ENCODE measurements around the gene CABLES1.
"Not testable (repeated sequence)": the region's sequence is repeated elsewhere in the genome, so short reads cannot be mapped to it uniquely, and the experiment has no call there.

Gene CABLES1

DNA sequence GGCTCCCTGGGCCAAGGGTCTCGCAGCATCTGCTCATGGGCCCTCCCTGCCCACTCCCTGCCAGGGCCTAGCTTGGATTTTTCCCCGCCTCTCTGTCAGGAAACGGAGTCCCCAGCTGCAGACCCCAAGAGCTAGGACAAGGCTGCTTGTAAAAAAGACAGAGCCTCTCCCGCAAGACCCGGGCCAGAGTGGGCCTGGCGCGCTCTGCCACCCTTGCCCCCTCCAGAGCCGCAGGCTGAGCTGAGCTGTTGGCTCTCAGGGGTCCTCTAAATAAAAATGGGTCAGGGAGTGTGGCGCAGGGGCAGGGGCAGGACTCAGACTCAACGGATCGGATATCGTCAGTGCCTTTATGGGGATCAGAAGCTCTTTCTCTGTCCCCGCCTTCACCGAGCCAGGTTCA is 112.6 kb downstream of the CABLES1 start:
- no peak for DNase-seq

- DNase-seq, result no peak
Observed at GRCh38 chr18:23248826-23249225, 113.5 kb downstream of the CABLES1 start.

GRCh38 chr18:23249348-23249747 is 114.1 kb downstream of the CABLES1 start:
- DNase-seq, result no peak

DNA sequence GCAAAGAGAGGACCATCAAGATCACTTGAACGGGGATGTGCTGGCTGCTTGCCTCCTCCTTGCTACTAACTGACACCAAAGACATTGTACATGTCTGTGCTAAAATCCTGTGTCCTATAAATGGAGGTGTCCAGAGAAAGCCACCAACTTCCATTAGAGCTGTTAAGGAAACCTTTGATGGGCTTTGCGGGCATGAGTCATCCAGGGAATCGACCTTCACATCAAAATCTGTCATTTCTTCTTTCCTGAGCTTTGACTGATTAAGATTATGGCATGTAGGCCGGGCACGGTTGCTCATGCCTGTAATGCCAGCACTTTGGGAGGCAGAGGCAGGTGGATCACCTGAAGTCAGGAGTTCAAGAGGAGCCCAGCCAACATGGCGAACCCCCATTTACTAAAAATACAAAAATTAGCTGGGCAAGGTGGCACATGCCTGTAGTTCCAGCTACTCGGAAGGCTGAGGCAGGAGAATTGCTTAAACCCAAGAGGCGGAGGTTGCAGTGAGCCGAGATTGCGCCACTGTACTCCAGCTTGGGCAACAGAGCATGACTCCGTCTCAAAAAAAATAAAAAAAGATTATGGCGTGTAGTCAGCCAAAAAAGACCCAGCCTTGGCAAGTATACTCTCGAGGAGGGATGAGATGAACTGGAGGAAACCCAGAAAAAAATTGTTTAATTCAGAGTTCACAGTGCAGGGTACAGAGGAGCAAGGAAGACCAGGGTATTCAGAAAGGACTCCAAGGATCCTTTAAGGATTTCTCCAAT is 115.8 kb downstream of the CABLES1 start:
- DNase-seq, result no peak

DNA sequence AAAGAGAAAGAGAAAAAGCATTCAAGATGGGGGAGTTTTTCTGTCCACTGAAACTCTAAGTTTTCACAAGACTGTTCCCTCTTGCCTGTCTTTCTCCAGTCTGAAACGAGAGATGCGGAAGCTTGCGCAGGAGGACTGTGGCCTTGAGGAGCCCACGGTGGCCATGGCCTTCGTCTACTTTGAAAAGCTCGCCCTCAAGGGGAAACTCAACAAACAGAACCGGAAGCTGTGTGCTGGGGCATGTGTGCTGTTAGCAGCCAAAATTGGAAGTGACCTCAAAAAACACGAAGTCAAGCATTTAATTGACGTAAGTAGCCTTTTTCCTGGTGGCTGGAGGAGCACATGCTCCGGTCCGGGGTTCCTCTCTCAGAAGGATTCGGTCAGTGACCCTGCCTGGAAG is 118.3 kb downstream of the CABLES1 start:
- DNase-seq, result no peak

DNA sequence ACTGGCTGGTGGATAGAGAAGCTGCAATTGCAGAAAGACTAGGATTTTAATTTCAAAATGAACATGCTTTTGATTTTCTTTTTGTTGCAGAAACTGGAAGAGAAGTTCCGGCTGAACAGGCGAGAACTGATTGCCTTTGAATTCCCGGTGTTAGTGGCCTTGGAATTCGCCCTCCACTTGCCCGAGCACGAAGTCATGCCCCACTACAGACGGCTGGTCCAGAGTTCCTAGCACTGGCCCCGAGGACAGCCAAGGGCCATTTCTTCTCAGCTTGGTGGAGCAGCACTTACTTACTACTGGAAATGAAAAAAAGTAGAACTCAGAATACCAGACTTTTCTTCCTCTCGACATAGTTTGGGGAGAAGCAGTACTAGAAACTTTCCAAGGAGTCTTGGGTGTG is 121.9 kb downstream of the CABLES1 start:
- no peak for DNase-seq

DNA sequence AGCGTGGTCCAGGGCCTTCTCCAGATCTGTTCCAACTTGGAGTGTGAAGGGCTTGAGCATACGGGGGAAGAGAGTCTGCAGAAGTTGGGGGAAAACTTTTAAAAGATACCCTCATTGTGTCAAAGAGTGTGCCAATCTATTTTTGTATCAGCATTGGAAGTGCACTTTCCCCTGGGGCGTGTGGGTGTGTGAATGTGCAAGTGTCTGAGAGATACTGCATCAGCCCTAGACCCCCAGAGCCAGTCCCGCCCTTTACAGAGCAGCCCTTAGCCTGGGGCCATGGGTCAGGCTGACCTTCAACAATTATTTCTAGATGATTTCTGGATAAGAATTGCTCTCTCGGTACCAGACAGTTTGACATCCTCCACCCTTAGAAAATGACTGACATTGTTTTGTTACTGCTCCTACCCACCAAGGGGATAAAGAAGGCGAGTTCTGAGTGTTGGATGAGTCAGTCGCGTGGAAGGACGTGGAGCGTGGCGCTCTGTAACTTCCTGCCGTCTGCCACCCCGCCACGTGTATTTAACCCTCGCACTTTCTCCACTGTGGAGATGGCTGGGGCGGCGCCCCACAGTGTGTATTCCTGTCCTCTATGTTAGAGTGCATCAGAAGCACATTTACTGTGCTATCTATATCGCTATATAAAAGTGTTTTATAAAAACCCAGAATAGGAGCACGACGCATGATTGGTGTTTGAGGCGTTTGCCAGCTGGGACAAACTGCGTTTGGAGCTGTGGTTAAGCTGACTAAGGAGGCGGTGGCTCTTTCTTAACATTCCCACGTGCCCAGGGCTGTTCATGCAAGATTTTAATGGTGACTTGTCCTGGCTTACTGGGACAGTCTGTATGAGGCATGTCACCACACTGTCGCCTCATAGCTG is 122.6 kb downstream of the CABLES1 start:
- DNase-seq, result no peak

DNA sequence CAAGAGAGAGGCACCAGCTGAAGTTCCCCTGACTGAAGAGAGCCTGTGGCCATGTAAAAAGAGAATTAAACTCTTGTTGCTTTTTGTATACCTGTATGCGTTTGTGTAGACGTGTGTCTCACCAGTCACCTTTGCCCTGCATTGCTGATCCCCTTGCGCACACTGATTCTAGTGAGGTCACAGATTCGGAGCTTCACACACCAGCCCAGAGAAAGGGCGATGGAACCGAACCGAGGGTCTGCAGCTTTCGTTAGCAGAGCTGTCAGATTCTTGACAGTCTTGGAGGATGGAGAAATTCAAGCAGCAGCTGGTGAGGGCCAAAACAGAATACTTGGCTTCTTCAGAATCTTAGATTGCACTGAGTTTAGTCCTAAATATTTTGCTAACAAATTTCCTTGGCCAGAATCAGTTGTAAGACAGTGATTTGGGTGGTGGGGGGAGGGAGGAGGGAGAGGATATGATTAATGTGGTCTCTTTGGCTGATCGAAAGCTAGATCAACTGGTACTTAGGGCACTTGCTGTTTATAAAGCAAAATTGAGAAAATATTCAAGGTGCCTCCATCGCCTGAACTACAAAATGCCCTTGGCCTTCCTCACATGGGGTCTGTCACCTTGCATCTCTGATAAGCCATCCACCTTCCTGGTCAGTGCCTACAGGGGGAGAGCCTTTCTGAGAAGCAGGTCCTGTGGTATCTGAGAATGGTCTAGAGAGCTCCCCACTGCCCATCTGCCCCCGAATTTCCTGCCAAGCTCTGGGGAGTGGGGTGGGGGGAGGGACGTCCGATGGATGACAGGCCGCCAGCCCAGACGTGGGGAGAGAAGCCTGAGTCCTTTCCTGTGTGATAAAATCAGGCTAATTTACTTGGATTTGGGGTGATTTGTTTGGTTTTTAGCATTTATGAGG is 123.5 kb downstream of the CABLES1 start:
- no peak for DNase-seq

DNA sequence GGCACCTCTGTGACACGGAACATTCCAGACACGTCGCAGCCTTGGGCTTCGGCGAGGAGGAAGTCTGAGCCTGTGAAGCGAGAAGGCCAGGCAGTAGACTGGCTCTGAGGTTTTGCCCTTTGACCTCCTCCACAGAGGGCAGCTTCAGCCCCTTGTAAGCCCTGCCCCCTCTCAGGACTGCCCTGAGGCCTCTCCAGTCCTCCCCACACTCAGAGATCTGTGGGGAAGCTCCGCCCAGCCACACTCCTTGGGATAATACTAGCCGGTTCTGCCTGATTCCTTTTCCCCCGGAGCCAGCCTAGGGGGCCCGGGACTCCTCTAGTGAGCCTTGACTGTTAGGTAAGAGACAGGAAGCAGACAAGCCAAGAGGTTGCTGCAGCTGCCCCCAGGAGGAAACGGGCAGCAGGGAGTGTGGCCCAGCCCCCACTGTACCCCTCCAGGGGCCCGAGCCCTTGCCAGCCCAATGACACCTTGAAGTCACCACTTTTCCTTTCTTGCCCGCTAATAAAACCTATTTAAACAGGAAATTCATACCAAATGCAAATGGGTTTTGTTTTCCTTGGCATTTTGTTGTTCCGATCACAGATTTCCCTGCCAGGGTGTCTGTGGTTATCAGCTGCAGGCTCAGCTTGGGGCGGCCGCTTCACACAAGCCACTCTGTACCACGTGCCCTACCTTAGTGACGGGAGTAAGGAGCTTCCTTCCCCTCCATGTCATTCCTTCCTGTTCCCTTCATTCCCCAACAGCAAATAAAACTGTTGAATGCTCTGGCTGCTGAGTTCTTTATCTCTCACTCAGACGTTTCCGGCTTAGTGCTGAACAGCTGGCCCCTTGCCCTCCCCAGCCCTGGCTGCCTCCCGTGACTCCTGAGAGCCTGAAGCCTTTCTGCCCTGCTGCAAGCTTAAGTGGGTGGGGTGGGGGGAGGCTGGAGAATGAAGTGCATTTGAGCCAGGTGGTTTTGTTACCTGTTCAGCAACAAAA is 124.7 kb downstream of the CABLES1 start:
- DNase-seq, result peak; percentile 80

- DNase-seq, result no peak
Observed at GRCh38 chr18:23260926-23261590, 125.8 kb downstream of the CABLES1 start.

DNA sequence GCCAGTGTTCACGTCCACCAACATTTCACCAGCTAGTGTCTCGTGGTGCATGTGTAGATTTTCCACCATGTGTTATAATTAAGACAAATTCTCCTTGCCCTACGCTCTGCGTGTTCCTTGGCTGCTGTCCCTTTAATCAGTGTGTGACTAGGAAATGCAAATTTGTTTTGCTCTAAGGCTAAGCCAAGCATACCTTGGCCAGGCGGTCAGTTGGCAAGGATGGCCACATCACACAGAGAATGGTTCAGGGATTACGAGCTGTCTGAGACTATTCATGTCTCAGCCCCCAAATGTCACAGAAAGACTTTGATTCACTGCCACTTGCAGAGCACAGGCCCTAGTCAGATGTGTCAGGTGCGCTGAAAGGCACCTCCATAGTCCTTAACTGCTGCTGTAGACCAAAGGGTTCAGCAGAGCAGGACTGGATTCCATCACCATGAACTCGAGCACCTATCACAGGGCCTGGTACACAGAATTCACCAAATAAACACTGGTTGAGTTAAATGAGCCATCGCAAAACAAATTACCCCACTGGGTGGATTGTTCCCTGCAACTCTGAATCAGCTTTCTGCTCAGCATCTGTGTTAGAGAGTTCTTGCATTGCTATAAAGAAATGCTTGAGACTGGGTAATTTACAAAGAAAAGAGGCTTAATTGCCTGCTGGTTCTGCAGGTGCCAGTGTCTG is 128.4 kb downstream of the CABLES1 start:
- no peak for DNase-seq

GRCh38 chr18:23265682-23266399 is 130.6 kb downstream of the CABLES1 start:
- DNase-seq, result peak; percentile 89

GRCh38 chr18:23266717-23267446 is 131.6 kb downstream of the CABLES1 start:
- DNase-seq, result no peak

DNA sequence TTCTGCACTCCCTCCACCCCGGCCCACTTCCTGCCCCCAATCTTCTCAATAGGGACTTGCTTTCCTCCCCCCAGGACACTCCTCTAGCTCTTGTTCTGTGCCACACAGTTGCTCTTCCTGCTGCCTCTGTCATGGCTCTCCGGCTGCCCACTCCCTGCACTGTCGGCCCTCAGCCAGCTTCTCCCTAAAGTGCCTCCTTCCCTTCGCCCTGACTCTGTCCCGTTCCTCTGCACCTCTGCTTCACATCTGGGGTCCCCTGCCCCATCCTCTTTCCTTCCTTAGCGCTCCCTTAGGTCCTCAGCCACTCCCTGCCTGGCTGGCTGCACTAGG is 132.1 kb downstream of the CABLES1 start:
- DNase-seq, result no peak

DNA sequence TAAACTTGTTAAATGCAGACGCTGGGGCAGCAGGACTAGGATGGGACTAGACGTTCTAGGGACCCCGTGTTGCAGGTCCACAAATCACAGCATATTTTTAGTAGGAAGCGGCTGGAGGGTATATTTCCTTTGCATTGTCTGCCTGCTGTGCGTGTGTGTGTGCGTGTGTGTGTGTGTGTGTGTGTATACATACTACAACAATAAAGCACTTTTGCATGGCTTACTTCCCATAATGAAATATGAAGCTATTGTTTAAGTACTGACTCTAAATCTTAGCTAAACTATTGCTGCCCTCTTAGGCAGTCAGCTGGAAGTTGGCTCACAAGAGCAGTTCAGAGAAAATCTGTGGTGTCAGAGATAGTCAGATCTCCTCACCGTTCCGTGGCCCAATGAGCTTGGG is 133.4 kb downstream of the CABLES1 start:
- DNase-seq, result no peak

DNA sequence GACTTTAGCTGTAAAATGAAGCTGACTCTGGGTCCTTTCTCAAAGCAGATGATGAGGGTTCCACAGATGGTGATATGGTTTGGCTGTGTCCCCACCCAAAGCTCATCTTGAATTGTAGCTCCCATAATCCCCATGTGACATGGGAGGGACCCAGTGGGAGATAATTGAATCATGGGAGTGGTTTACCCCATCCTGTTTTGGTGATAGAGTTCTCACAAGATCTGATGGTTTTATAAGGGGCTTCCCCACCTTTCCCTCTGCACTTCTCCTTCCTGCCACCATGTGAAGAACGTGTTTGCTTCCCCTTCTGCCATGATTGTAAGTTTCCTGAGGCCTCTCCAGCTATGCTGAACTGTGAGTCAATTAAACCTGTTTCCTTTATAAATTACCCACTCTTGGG is 133.8 kb downstream of the CABLES1 start:
- not testable (repeated sequence) for DNase-seq

DNA sequence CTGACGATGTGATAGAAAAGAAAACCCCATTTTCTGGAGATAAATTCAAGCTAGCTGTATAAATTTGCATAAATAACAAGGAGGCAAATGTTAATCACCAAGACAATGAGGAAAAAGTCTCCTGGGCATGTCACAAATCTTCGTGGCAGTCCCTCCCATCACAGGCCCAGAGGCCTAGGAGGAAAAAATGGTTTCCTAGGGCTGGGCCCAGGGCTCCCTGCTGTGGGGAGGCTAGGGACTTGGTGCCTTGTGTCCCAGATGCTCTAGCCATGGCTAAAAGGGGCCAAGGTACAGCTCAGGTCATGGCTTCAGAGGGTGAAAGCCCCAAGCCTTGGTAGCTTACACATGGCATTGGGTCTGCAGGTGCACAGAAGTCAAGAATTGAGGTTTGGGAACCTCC is 134.6 kb downstream of the CABLES1 start:
- DNase-seq, result no peak

DNA sequence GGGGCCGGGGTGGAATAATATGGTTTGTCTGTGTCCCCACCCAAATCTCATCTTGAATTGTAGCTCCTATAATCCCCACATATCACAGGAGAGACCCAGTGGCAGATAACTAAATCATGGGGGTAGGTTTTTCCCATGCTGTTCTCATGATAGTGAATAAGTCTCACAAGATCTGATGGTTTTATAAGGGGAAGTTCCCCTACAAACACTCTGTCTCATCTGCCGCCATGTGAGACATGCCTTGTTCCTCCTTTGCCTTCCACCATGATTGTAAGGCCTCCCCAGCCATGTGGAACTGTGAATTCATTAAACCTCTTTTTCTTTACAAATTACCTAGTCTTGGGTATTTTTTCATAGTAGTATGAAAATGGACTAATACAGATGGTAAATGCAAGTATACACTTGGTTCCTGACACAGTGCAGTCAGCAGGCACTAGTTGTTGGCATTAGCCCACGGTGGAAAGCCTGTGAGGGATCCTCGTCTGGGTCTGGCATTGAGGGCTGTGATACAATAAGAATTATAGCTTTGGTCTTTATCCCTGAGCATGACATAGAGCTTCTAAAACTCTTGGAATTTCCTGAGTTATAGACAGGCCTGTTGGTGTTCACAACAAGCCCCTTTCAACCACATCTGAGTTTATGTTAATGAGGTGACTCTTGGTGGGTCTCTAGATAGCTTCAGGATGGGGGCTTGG is 135.8 kb downstream of the CABLES1 start:
- no peak for DNase-seq

All from OCI-M1 (cell line).